ENCODE measurements around the gene MDGA2. TPM values are rescaled to one million over a fixed set of nuclear protein-coding genes. Genes with fewer than 3 reads are reported as not detected.

The MDGA2 gene
- total and polyA plus RNA-seq, 11 donors, result 0.12 to 0.26 TPM; not detected in 9

GRCh38 chr14:47240748-47241437 lies 434.5 kb downstream of the MDGA2 start:
- DNase-seq, result no peak
- no peaks in the 10 kb centered on the region for H3K27me3 ChIP-seq
- H3K9me3 ChIP-seq, result no peaks in the 10 kb centered on the region
- intact Hi-C loops (cut with DNase I), result no loop called here
- H3K27ac ChIP-seq, result no peak overlapping the region
- H3K4me1 ChIP-seq, result no peaks in the 10 kb centered on the region
- WGBS, 4 donors, result 55 to 67% (median 63%) methylated on average over 1 of the region's 1 CpG
- TF ChIP-seq CTCF (IDR thresholded peaks at IDR 0.05) (no peak), POLR2A (IDR thresholded peaks at IDR 0.05) (no peak)
- no peak overlapping the region for H3K4me3 ChIP-seq
- no peaks in the 10 kb centered on the region for H3K36me3 ChIP-seq
- ATAC-seq, result no peak

GRCh38 chr14:47235619-47236018 lies 439.8 kb downstream of the MDGA2 start:
- Histone ChIP-seq H3K9me3 (no peaks in the 10 kb centered on the region), H3K27ac (no peak overlapping the region), H3K4me1 (no peaks in the 10 kb centered on the region), H3K27me3 (no peaks in the 10 kb centered on the region), H3K4me3 (no peak overlapping the region), H3K36me3 (no peaks in the 10 kb centered on the region)
- TF ChIP-seq CTCF (IDR thresholded peaks at IDR 0.05), result no peak
- no peak for TF ChIP-seq POLR2A (IDR thresholded peaks at IDR 0.05)
- WGBS, 4 donors, result 44 to 55% (median 53%) methylated on average over 3 of the region's 3 CpGs
- no peak for DNase-seq
- intact Hi-C loops (cut with DNase I), result no loop called here
- no peak for ATAC-seq

GRCh38 chr14:47226877-47227520 lies 448.4 kb downstream of the MDGA2 start:
- TF ChIP-seq POLR2A (IDR thresholded peaks at IDR 0.05), result no peak
- TF ChIP-seq CTCF (IDR thresholded peaks at IDR 0.05), result no peak
- intact Hi-C loops (cut with DNase I), result no loop called here

GRCh38 chr14:47223656-47224055 lies 451.7 kb downstream of the MDGA2 start:
- Histone ChIP-seq H3K36me3 (no peaks in the 10 kb centered on the region), H3K9me3 (peaks cover 0 to 2% (median 0%) of the 10 kb centered on the region in 12 donors), H3K27ac (no peak overlapping the region), H3K4me1 (no peaks in the 10 kb centered on the region), H3K4me3 (no peak overlapping the region), H3K27me3 (no peaks in the 10 kb centered on the region)
- 81 to 89% (median 83%) methylated on average over 4 of the region's 4 CpGs for WGBS, 4 donors
- DNase-seq, result no peak
- intact Hi-C loops (cut with DNase I), result no loop called here
- no peak for ATAC-seq
- no peak for TF ChIP-seq CTCF (IDR thresholded peaks at IDR 0.05)
- no peak for TF ChIP-seq POLR2A (IDR thresholded peaks at IDR 0.05)

More at GRCh38 chr14:47226877-47227520, 448.4 kb downstream of the MDGA2 start:
- Histone ChIP-seq H3K27me3 (no peaks in the 10 kb centered on the region), H3K9me3 (peaks cover 0 to 2% (median 0%) of the 10 kb centered on the region in 12 donors), H3K27ac (no peak overlapping the region), H3K4me3 (no peak overlapping the region), H3K36me3 (no peaks in the 10 kb centered on the region), H3K4me1 (no peaks in the 10 kb centered on the region)
- WGBS, 4 donors, result 35 to 46% (median 38%) methylated on average over 5 of the region's 5 CpGs
- ATAC-seq (no peak), DNase-seq (no peak)

All from heart left ventricle (tissue), 16 donors.